IMR-90 (cell line): Measurements from ENCODE around the gene CKAP2L. TPM values are rescaled to one million over a fixed set of nuclear protein-coding genes. Genes with fewer than 3 reads are reported as not detected.
"Not testable (repeated sequence)": the region's sequence is repeated elsewhere in the genome, so short reads cannot be mapped to it uniquely, and the experiment has no call there.

Experiments
- ATAC-seq: fragments of 200-7000 bp; cut with Tn5 transposase; 2 replicates; pipeline ENCODE4 v1.9.1; 2020; ENCODE audit warnings: low read depth, mild to moderate bottlenecking, moderate library complexity
- BruUV-seq: library from RNA; stranded (reverse); fragments of 400-500 nt; replicated peaks from 2 replicates; lab custom pipeline; 2021; lab: Mats Ljungman, UMichigan
- CTCF ChIA-PET: fragments of 300-600 bp; formaldehyde crosslinking; extraction: SDS; loops from one replicate; lab custom pipeline; 2021; ENCODE audit warnings: antibody characterized with exemption; lab: Yijun Ruan, JAX
- POLR2A ChIA-PET: fragments of 300-600 bp; sonication (Branson Sonifier 250); formaldehyde crosslinking; loops from one replicate; lab custom pipeline; 2022; ENCODE audit warnings: antibody characterized with exemption; ENCODE audit not compliant: unreplicated experiment; lab: Charles Lee
- DNase-seq: peaks from one replicate; pipeline ENCODE4 v3.0.0; 2013
- H2AFZ ChIP-seq: replicated peaks from 2 replicates; pipeline ENCODE3; 2013; ENCODE audit warnings: low read length, mild to moderate bottlenecking; ENCODE audit not compliant: poor library complexity
- H2AK5ac ChIP-seq: 2 replicates; pipeline ENCODE4 v1.6.1; 2013; ENCODE audit warnings: low read depth, low read length, inconsistent platforms
- H2AK9ac ChIP-seq: replicated peaks from 2 replicates; pipeline ENCODE3; 2013; ENCODE audit warnings: mild to moderate bottlenecking, low read depth, low read length, moderate library complexity; ENCODE audit not compliant: poor library complexity
- H2BK120ac ChIP-seq: 2 replicates; pipeline ENCODE4 v1.6.1; 2013; ENCODE audit warnings: low read depth, low read length, inconsistent platforms
- H2BK15ac ChIP-seq: 3 replicates; pipeline ENCODE4 v1.6.1; 2013; ENCODE audit warnings: low read depth, low read length, inconsistent platforms
- H2BK20ac ChIP-seq: 2 replicates; pipeline ENCODE4 v1.6.1; 2013; ENCODE audit warnings: low read depth, mild to moderate bottlenecking, inconsistent platforms, low read length, moderate library complexity
- H2BK5ac ChIP-seq: 2 replicates; pipeline ENCODE4 v1.6.1; 2013; ENCODE audit warnings: mild to moderate bottlenecking, low read depth, low read length, inconsistent platforms; ENCODE audit not compliant: poor library complexity, severe bottlenecking
- H3K14ac ChIP-seq: replicated peaks from 2 replicates; pipeline ENCODE4 v1.6.1; 2013; ENCODE audit warnings: low read depth, low read length, inconsistent platforms
- H3K18ac ChIP-seq: 2 replicates; pipeline ENCODE4 v1.6.1; 2013; ENCODE audit warnings: low read depth, low read length, control low read depth
- H3K23ac ChIP-seq: 2 replicates; pipeline ENCODE4 v1.6.1; 2013; ENCODE audit warnings: low read depth, low read length, inconsistent platforms
- H3K27ac ChIP-seq: 2 replicates; pipeline ENCODE4 v1.5.1; 2013; ENCODE audit warnings: mild to moderate bottlenecking, control low read depth, low read length; ENCODE audit not compliant: insufficient read depth
- H3K27me3 ChIP-seq: 2 replicates; pipeline ENCODE4 v1.6.1; 2013; ENCODE audit warnings: low read length; ENCODE audit not compliant: control insufficient read depth, insufficient read depth
- H3K36me3 ChIP-seq: 2 replicates; pipeline ENCODE4 v1.6.1; 2013; ENCODE audit warnings: low read length, mixed read lengths; ENCODE audit not compliant: control insufficient read depth, insufficient read depth
- H3K4ac ChIP-seq: 2 replicates; pipeline ENCODE4 v1.6.1; 2013; ENCODE audit warnings: low read depth, low read length, inconsistent platforms
- H3K4me1 ChIP-seq: 2 replicates; pipeline ENCODE4 v1.6.1; 2013; ENCODE audit warnings: low read length, mixed read lengths; ENCODE audit not compliant: control insufficient read depth, insufficient read depth
- H3K4me2 ChIP-seq: 2 replicates; pipeline ENCODE4 v1.6.1; 2013; ENCODE audit warnings: low read depth, mild to moderate bottlenecking, control low read depth, low read length, moderate library complexity
- H3K4me3 ChIP-seq: 2 replicates; pipeline ENCODE4 v1.5.1; 2013; ENCODE audit warnings: low read depth, mild to moderate bottlenecking, control low read depth, low read length, moderate library complexity; ENCODE audit not compliant: insufficient read depth
- H3K56ac ChIP-seq: 2 replicates; pipeline ENCODE4 v1.6.1; 2013; ENCODE audit warnings: low read length, inconsistent platforms; ENCODE audit not compliant: insufficient read depth; ENCODE audit errors: extremely low read depth
- H3K79me1 ChIP-seq, 2 experiments: 2 replicates each; pipeline ENCODE4 v1.6.1; 2013; ENCODE audit warnings: low read length in 2 of 2, inconsistent platforms in 1 of 2, low read depth in 1 of 2
- H3K9ac ChIP-seq: 2 replicates; pipeline ENCODE4 v1.6.1; 2013; ENCODE audit warnings: low read depth, low read length, control low read depth
- H3K9me1 ChIP-seq: 2 replicates; pipeline ENCODE4 v1.6.1; 2013; ENCODE audit warnings: low read length, inconsistent platforms; ENCODE audit not compliant: insufficient read depth
- H3K9me3 ChIP-seq: 2 replicates; pipeline ENCODE4 v1.6.1; 2013; ENCODE audit warnings: low read length; ENCODE audit not compliant: control insufficient read depth, insufficient read depth
- H4K20me1 ChIP-seq: 2 replicates; pipeline ENCODE4 v1.6.1; 2013; ENCODE audit warnings: low read length, inconsistent platforms; ENCODE audit not compliant: insufficient read depth
- H4K5ac ChIP-seq: 2 replicates; pipeline ENCODE4 v1.6.1; 2013; ENCODE audit warnings: mild to moderate bottlenecking, low read depth, low read length, control low read depth
- H4K8ac ChIP-seq, 2 experiments: 2 replicates each; pipeline ENCODE4 v1.6.1; 2013; ENCODE audit warnings: low read depth in 2 of 2, low read length in 2 of 2, control low read depth in 1 of 2, inconsistent platforms in 1 of 2
- H4K91ac ChIP-seq: 2 replicates; pipeline ENCODE4 v1.6.1; 2013; ENCODE audit warnings: low read depth, low read length, inconsistent platforms; ENCODE audit not compliant: insufficient read depth
- BHLHE40 ChIP-seq: fragments of 150-350 bp; IDR thresholded peaks from 2 replicates; pipeline ENCODE4 v1.6.1; 2016; ENCODE audit warnings: mild to moderate bottlenecking, low read depth, low read length
- CTCF ChIP-seq: conservative IDR thresholded peaks from 2 replicates; pipeline ENCODE4 v1.5.1; 2012; ENCODE audit warnings: mild to moderate bottlenecking, low read depth, low read length, improper control_type of control experiment
- MXI1 ChIP-seq: IDR thresholded peaks from 2 replicates; pipeline ENCODE4 v1.6.1; 2012; ENCODE audit warnings: low read depth, mild to moderate bottlenecking, low read length, moderate library complexity, borderline replicate concordance
- POLR2A ChIP-seq: IDR thresholded peaks from 2 replicates; pipeline ENCODE4 v1.6.1; 2012; ENCODE audit warnings: mild to moderate bottlenecking, low read depth, low read length
- SMC3 ChIP-seq: fragments of 150-350 bp; IDR thresholded peaks from 2 replicates; pipeline ENCODE4 v1.6.1; 2016; ENCODE audit warnings: low read depth, mild to moderate bottlenecking, antibody characterized with exemption, low read length, moderate library complexity
- USF2 ChIP-seq: fragments of 150-350 bp; IDR thresholded peaks from 2 replicates; pipeline ENCODE4 v1.6.1; 2017; ENCODE audit warnings: mild to moderate bottlenecking, antibody characterized with exemption, low read length, low read depth
- WGBS, 2 experiments: methylation state at CpG; one replicate each; pipeline versions ENCODE4 v1.1.5 to v1.1.7; 2013; ENCODE audit warnings: missing lambda C conversion rate in 2 of 2; ENCODE audit not compliant: insufficient read length in 1 of 2; ENCODE audit errors: extremely low coverage in 2 of 2; 5-methylcytosine and 5-hydroxymethylcytosine counted together
- dilution Hi-C: fragments of 300-500 bp; cut with HindIII; formaldehyde crosslinking; loops from one replicate; pipeline ENCODE4 v1.14.3; 2018; ENCODE audit warnings: low sequenced_read_pairs; ENCODE audit not compliant: unreplicated experiment
- in situ Hi-C: fragments of 300-500 bp; cut with MboI; formaldehyde crosslinking; loops from 3 replicates; pipeline ENCODE4 v1.14.3; 2019; ENCODE audit warnings: low sequenced_read_pairs, inconsistent platforms, mixed read lengths
- intact Hi-C: fragments of 100-400 bp; cut with micrococcal nuclease; formaldehyde crosslinking; loops from 2 replicates; pipeline ENCODE4 v1.10.0; 2022
- polyA plus RNA-seq, 3 experiments: library from polyadenylated mRNA; depleted of rRNA; stranded (reverse); fragments of >200 nt; gene quantifications; 2 replicates each; pipeline ENCODE4 v1.2.3, GENCODE V29; 2012; ENCODE audit warnings: low replicate concordance in 1 of 3
- total RNA-seq: library from RNA; depleted of rRNA; stranded (reverse); fragments of >200 nt; gene quantifications from 2 replicates; pipeline ENCODE4 v1.2.3, GENCODE V29; 2012

CKAP2L gene
- total and polyA plus RNA-seq, 2 of the 4 experiments (the other 2 are of a cell fraction): 6.4 to 9.9 TPM

DNA sequence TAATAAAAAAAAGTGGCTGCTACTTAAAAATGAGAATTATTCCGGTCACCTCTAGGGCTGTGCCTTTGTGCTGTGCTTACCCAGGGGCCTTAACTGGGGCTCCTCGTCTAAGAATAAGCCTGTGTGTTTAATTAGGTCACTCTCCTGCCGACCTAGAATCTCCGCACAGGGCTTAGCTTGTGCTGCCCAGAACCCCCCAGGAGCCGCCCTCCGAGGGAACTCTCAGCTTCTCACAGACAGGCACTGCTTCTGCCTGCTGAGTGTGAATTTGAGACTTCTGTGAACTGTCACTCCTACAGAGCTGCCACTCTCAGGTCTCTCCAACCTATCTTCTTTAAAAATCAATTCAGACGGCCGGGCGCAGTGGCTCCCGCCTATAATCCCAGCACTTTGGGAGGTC is 55.4 kb downstream of the CKAP2L start:
- 70% methylated on average over 2 of the region's 10 CpGs; no CpG with 5 or more reads in 1 of the 2 experiments for WGBS, 2 experiments
- peaks cover 3% of the 10 kb centered on the region; the same call in 1 of the 2 replicates for H3K9me1 ChIP-seq
- no peak overlapping the region for H3K4ac ChIP-seq
- no peak overlapping the region for H4K8ac ChIP-seq
- H3K4me2 ChIP-seq: no peak overlapping the region
- no peak overlapping the region for H4K5ac ChIP-seq
- H2AK5ac ChIP-seq: no peak overlapping the region
- CTCF ChIA-PET: no interaction called here
- no peak overlapping the region for H2BK120ac ChIP-seq
- H3K14ac ChIP-seq: no peak overlapping the region
- H3K79me1 ChIP-seq: no peaks in the 10 kb centered on the region
- H3K18ac ChIP-seq: no peak overlapping the region
- H3K27me3 ChIP-seq: peaks cover 3% of the 10 kb centered on the region; the same call in 1 of the 2 replicates
- POLR2A ChIA-PET: no interaction called here
- H3K56ac ChIP-seq: no peak overlapping the region
- H3K4me1 ChIP-seq: peaks cover 12% of the 10 kb centered on the region
- no peak overlapping the region for H2BK15ac ChIP-seq
- BruUV-seq: no TSS peak
- H3K23ac ChIP-seq: no peak overlapping the region
- no peaks in the 10 kb centered on the region for H3K9me3 ChIP-seq
- TF ChIP-seq BHLHE40: no peak
- TF ChIP-seq POLR2A: no peak
- TF ChIP-seq SMC3: no peak
- TF ChIP-seq USF2: no peak
- TF ChIP-seq CTCF: no peak
- no peak for TF ChIP-seq MXI1
- no peak overlapping the region for H3K27ac ChIP-seq
- in situ Hi-C loops: no loop called here
- H2BK20ac ChIP-seq: no peak overlapping the region
- no peak overlapping the region for H3K9ac ChIP-seq
- H4K91ac ChIP-seq: no peak overlapping the region
- no peak for DNase-seq
- no peak overlapping the region for H2AFZ ChIP-seq
- no peak overlapping the region for H3K4me3 ChIP-seq
- ATAC-seq: no peak
- no peak overlapping the region for H2BK5ac ChIP-seq
- no peaks in the 10 kb centered on the region for H4K20me1 ChIP-seq
- intact Hi-C loops: no loop called here
- no peaks in the 10 kb centered on the region for H3K36me3 ChIP-seq
- H2AK9ac ChIP-seq: no peak overlapping the region
- dilution Hi-C loops: no loop called here

- H2BK15ac ChIP-seq, H2BK5ac ChIP-seq, H2AFZ ChIP-seq, H3K9me3 ChIP-seq, in situ Hi-C loops, BruUV-seq, H3K23ac ChIP-seq, DNase-seq, H4K8ac ChIP-seq, H3K9ac ChIP-seq, dilution Hi-C loops, H4K20me1 ChIP-seq, H3K4me3 ChIP-seq, H4K5ac ChIP-seq, ATAC-seq, H3K18ac ChIP-seq, H4K91ac ChIP-seq, H3K79me1 ChIP-seq, intact Hi-C loops, H2AK5ac ChIP-seq, H3K56ac ChIP-seq, H3K4ac ChIP-seq, POLR2A ChIA-PET, H3K27me3 ChIP-seq, H2BK20ac ChIP-seq, H3K14ac ChIP-seq, H2BK120ac ChIP-seq, H3K9me1 ChIP-seq, H2AK9ac ChIP-seq, CTCF ChIA-PET, H3K4me1 ChIP-seq, H3K4me2 ChIP-seq, H3K36me3 ChIP-seq, H3K27ac ChIP-seq: not testable (repeated sequence)
- 73% methylated on average over 3 of the region's 9 CpGs; no CpG with 5 or more reads in 1 of the 2 experiments for WGBS, 2 experiments
Measured at GRCh38 chr2:112706947-112707346, 57.5 kb downstream of the CKAP2L start.
